Erythroblast (primary cell): ENCODE results near the gene BLOC1S3.

ENCODE experiments used
- GATA1 ChIP-seq: IDR thresholded peaks from 2 replicates; pipeline ENCODE4 v1.6.1; 2011; ENCODE audit warnings: low read depth, mild to moderate bottlenecking, control low read depth, low read length, moderate library complexity
- POLR2A ChIP-seq: IDR thresholded peaks from 2 replicates; pipeline ENCODE4 v1.6.1; 2011; ENCODE audit warnings: mild to moderate bottlenecking, low read length

DNA sequence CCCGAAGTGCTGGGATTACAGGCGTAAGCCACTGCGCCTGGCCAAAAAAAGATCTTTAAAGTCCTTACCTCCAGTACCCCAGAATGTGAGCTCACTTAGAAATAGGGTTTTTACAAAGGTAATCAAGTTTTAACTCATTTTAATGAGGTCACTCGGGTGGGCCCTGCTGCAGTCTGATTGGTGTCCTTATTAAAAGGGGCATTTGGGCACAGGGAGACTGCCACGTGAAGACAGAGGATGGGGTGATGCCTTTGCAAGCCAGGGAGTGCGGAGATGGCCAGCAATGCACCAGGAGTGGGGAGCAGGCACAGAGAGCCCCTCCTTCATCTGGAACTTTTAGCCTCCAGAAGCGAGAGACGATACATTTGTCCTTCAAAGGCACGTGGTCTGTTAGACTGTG is 29.5 kb upstream of the BLOC1S3 start:
- no peak for TF ChIP-seq POLR2A
- TF ChIP-seq GATA1: no peak
